ENCODE results near the gene CYB5D1.

- TF ChIP-seq, protein P1, sequence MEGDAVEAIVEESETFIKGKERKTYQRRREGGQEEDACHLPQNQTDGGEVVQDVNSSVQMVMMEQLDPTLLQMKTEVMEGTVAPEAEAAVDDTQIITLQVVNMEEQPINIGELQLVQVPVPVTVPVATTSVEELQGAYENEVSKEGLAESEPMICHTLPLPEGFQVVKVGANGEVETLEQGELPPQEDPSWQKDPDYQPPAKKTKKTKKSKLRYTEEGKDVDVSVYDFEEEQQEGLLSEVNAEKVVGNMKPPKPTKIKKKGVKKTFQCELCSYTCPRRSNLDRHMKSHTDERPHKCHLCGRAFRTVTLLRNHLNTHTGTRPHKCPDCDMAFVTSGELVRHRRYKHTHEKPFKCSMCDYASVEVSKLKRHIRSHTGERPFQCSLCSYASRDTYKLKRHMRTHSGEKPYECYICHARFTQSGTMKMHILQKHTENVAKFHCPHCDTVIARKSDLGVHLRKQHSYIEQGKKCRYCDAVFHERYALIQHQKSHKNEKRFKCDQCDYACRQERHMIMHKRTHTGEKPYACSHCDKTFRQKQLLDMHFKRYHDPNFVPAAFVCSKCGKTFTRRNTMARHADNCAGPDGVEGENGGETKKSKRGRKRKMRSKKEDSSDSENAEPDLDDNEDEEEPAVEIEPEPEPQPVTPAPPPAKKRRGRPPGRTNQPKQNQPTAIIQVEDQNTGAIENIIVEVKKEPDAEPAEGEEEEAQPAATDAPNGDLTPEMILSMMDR (IDR thresholded peaks at IDR 0.05): no peak
- TF ChIP-seq POLR2A (IDR thresholded peaks at IDR 0.05): no peak
These were observed 27.2 kb upstream of the CYB5D1 start for GRCh38 chr17:7830616-7831015.
